Endometrial microvascular endothelial cells (primary cell): ENCODE measurements around the gene RAP1GAP. TPM values are rescaled to one million over a fixed set of nuclear protein-coding genes. Genes with fewer than 3 reads are reported as not detected.
"Not testable (repeated sequence)": the region's sequence is repeated elsewhere in the genome, so short reads cannot be mapped to it uniquely, and the experiment has no call there.

Experiments used
- in situ Hi-C: cut with HindIII; loops from 2 replicates; pipeline ENCODE4 v1.10.0; 2017; ENCODE audit warnings: low sequenced_read_pairs, low pct_unique_long_range_greater_than_20kb; ENCODE audit errors: inconsistent ontology term
- total RNA-seq: library from RNA; depleted of rRNA; stranded (reverse); fragments of >200 nt; gene quantifications from one replicate; pipeline ENCODE4 v1.2.3, GENCODE V29; 2015; ENCODE audit errors: inconsistent ontology term

The RAP1GAP gene
- total RNA-seq, 1 donor from 2014 or later, result not detected

GRCh38 chr1:21568809-21569385 lies 100.3 kb downstream of the RAP1GAP start:
- in situ Hi-C loops, result no loop called here

GRCh38 chr1:21568006-21568746 lies 101.0 kb downstream of the RAP1GAP start:
- in situ Hi-C loops, result no loop called here

- in situ Hi-C loops, result no loop called here
Measured at GRCh38 chr1:21567241-21568005, 101.7 kb downstream of the RAP1GAP start.

- in situ Hi-C loops, result not testable (repeated sequence)
Measured at GRCh38 chr1:21566361-21566760, 102.8 kb downstream of the RAP1GAP start.

- in situ Hi-C loops, result no loop called here
Measured at GRCh38 chr1:21565285-21565684, 103.9 kb downstream of the RAP1GAP start.

GRCh38 chr1:21564521-21565095 lies 104.5 kb downstream of the RAP1GAP start:
- in situ Hi-C loops, result no loop called here

- in situ Hi-C loops, result no loop called here
Measured at GRCh38 chr1:21563971-21564370, 105.2 kb downstream of the RAP1GAP start.

- in situ Hi-C loops, result no loop called here
Measured at GRCh38 chr1:21562896-21563295, 106.3 kb downstream of the RAP1GAP start.

GRCh38 chr1:21560916-21561638 lies 108.1 kb downstream of the RAP1GAP start:
- in situ Hi-C loops, result no loop called here

GRCh38 chr1:21559788-21560567 lies 109.2 kb downstream of the RAP1GAP start:
- in situ Hi-C loops, result no loop called here

GRCh38 chr1:21553116-21553926 lies 115.8 kb downstream of the RAP1GAP start:
- in situ Hi-C loops, result no loop called here

GRCh38 chr1:21552715-21553114 lies 116.4 kb downstream of the RAP1GAP start:
- in situ Hi-C loops, result no loop called here

GRCh38 chr1:21550866-21551475 lies 118.2 kb downstream of the RAP1GAP start:
- in situ Hi-C loops, result no loop called here

GRCh38 chr1:21550097-21550496 lies 119.1 kb downstream of the RAP1GAP start:
- in situ Hi-C loops, result no loop called here

- in situ Hi-C loops, result no loop called here
Measured at GRCh38 chr1:21547876-21548275, 121.3 kb downstream of the RAP1GAP start.
